Vagina (tissue), 2 donors: ENCODE measurements around the gene AGBL1.

Experiments used
- POLR2AphosphoS5 ChIP-seq, 2 donors: sonication (generic); formaldehyde crosslinking; IDR thresholded peaks; one replicate each; pipeline ENCODE4 v1.9.0; 2017; ENCODE audit warnings: antibody characterized with exemption in 2 of 2, mild to moderate bottlenecking in 2 of 2, low read depth in 1 of 2; ENCODE audit not compliant: insufficient read depth in 1 of 2
- TF ChIP-seq, protein P1 (sequence below), 3 experiments: fragments of 450-650 bp in 2 of 3; fragments of 200-600 bp in 1 of 3; sonication (generic) in 1 of 3; IDR thresholded peaks; one replicate each; pipeline ENCODE4 v1.5.1; 2017 to 2019; ENCODE audit warnings: antibody characterized with exemption in 3 of 3, mild to moderate bottlenecking in 2 of 3, moderate library complexity in 2 of 3

DNA sequence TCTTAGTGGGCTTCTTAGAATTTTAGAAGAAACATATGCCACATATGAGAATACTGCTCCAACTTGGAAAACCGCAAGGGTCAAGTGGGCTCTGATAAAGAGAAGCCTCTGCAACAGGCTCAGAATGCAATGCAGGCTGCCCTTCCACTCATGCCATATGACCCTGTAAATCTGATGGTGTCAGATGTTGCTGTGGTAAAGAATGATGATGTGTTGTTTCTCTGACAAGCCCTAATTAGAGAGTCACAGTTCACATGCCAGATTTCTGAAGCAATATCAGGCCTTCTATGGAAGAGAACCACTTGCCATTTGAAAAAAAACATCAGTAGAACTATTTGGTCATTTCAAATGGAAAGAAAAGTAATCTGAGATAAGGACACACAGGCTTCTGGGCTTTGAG, 749.6 kb downstream of the AGBL1 start:
- no peak for TF ChIP-seq POLR2AphosphoS5 (IDR thresholded peaks at IDR 0.05; ENCODE audit: insufficient read depth in 1 of 2, low read depth in 1 of 2)
- TF ChIP-seq, protein P1, sequence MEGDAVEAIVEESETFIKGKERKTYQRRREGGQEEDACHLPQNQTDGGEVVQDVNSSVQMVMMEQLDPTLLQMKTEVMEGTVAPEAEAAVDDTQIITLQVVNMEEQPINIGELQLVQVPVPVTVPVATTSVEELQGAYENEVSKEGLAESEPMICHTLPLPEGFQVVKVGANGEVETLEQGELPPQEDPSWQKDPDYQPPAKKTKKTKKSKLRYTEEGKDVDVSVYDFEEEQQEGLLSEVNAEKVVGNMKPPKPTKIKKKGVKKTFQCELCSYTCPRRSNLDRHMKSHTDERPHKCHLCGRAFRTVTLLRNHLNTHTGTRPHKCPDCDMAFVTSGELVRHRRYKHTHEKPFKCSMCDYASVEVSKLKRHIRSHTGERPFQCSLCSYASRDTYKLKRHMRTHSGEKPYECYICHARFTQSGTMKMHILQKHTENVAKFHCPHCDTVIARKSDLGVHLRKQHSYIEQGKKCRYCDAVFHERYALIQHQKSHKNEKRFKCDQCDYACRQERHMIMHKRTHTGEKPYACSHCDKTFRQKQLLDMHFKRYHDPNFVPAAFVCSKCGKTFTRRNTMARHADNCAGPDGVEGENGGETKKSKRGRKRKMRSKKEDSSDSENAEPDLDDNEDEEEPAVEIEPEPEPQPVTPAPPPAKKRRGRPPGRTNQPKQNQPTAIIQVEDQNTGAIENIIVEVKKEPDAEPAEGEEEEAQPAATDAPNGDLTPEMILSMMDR (IDR thresholded peaks at IDR 0.05): no peak
